ENCODE results near the gene KLF7.

DNA sequence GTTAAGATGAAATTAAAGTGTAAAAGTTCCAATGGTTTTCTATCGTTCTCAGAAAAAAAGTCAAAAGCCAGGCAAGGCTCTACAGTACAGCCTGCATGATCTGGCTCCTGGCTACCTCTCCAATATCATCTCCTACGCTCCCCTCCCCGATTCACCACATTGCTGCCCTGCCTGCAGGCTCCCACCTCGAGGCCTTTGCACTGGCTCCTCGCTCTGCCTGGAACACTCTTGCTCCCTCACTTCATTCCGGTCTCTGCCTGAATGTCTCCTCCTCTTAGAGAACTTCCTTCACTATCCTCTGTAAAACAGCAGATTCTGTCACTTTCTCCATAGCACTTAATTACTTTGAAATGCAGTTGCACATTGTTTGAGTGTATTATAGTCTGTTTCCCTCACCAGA, 72.5 kb downstream of the KLF7 start:
- TF ChIP-seq, protein P1, sequence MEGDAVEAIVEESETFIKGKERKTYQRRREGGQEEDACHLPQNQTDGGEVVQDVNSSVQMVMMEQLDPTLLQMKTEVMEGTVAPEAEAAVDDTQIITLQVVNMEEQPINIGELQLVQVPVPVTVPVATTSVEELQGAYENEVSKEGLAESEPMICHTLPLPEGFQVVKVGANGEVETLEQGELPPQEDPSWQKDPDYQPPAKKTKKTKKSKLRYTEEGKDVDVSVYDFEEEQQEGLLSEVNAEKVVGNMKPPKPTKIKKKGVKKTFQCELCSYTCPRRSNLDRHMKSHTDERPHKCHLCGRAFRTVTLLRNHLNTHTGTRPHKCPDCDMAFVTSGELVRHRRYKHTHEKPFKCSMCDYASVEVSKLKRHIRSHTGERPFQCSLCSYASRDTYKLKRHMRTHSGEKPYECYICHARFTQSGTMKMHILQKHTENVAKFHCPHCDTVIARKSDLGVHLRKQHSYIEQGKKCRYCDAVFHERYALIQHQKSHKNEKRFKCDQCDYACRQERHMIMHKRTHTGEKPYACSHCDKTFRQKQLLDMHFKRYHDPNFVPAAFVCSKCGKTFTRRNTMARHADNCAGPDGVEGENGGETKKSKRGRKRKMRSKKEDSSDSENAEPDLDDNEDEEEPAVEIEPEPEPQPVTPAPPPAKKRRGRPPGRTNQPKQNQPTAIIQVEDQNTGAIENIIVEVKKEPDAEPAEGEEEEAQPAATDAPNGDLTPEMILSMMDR (IDR thresholded peaks at IDR 0.05), result no peak
- TF ChIP-seq EZH2 (IDR thresholded peaks at IDR 0.05), result no peak
- no peak for TF ChIP-seq EZH2phosphoT487 (IDR thresholded peaks at IDR 0.05)

Measured in neural progenitor cell (in vitro differentiated cells).